HG03095 (cell line): Measurements from ENCODE around the gene JUND.
"Not testable (repeated sequence)": the region's sequence is repeated elsewhere in the genome, so short reads cannot be mapped to it uniquely, and the experiment has no call there.

Experiments used
- ATAC-seq: cut with Tn5 transposase; IDR thresholded peaks from one replicate; pipeline ENCODE4 v1.9.1; 2021; ENCODE audit warnings: moderate library complexity; ENCODE audit not compliant: unreplicated experiment

The JUND gene

GRCh38 chr19:18281082-18282020 lies at the start of gene JUND:
TSS of gene JUND (minus strand) at chr19:18281622. CDS start at chr19:18281484, 138 bp downstream.
- peak; percentile 54 for ATAC-seq

GRCh38 chr19:18330868-18331267 lies 49.4 kb upstream of the JUND start:
- no peak for ATAC-seq

GRCh38 chr19:18329035-18329376 lies 47.6 kb upstream of the JUND start:
- ATAC-seq: no peak

GRCh38 chr19:18328340-18329034 lies 47.1 kb upstream of the JUND start:
- ATAC-seq: peak; percentile 74

GRCh38 chr19:18326772-18327171 lies 45.4 kb upstream of the JUND start:
- no peak for ATAC-seq

- not testable (repeated sequence) for ATAC-seq
Observed at GRCh38 chr19:18324373-18324731, 42.9 kb upstream of the JUND start.

- ATAC-seq: peak; percentile 86
Observed at GRCh38 chr19:18322759-18323460, 41.5 kb upstream of the JUND start, which contains the start of gene LSM4. TSS of gene LSM4 (minus strand) at chr19:18323076. CDS start at chr19:18323020, 56 bp downstream.

- no peak for ATAC-seq
Observed at GRCh38 chr19:18322318-18322758, 40.9 kb upstream of the JUND start.

- ATAC-seq: no peak
Observed at GRCh38 chr19:18321734-18322102, 40.3 kb upstream of the JUND start.

GRCh38 chr19:18320865-18321733 lies 39.7 kb upstream of the JUND start:
- ATAC-seq: no peak

GRCh38 chr19:18319591-18320135 lies 38.2 kb upstream of the JUND start:
- ATAC-seq: no peak

GRCh38 chr19:18317961-18318800 lies 36.8 kb upstream of the JUND start:
- ATAC-seq: no peak

- ATAC-seq: no peak
Observed at GRCh38 chr19:18313398-18313797, 32.0 kb upstream of the JUND start.

GRCh38 chr19:18312092-18312534 lies 30.7 kb upstream of the JUND start:
- no peak for ATAC-seq

GRCh38 chr19:18311502-18312091 lies 30.2 kb upstream of the JUND start:
- no peak for ATAC-seq

- ATAC-seq: no peak
Observed at GRCh38 chr19:18310966-18311365, 29.5 kb upstream of the JUND start.

- no peak for ATAC-seq
Observed at GRCh38 chr19:18310118-18310909, 28.9 kb upstream of the JUND start.

GRCh38 chr19:18309525-18310064 lies 28.2 kb upstream of the JUND start:
- ATAC-seq: no peak
